NT2/D1 (cell line): ENCODE results near the gene PRPF6.

Experiments used
- DNase-seq: peaks from one replicate; pipeline ENCODE4 v3.0.0-alpha.2; 2011; ENCODE audit warnings: low read depth, low spot score
- H3K27me3 ChIP-seq: 2 replicates; pipeline ENCODE4 v1.6.0; 2011; ENCODE audit warnings: mild to moderate bottlenecking; ENCODE audit not compliant: insufficient read length, insufficient read depth
- H3K36me3 ChIP-seq: 2 replicates; pipeline ENCODE4 v1.6.1; 2011; ENCODE audit warnings: mild to moderate bottlenecking, low read length, mixed read lengths; ENCODE audit not compliant: insufficient read depth, insufficient read length
- H3K4me1 ChIP-seq: 2 replicates; pipeline ENCODE4 v1.5.1; 2011; ENCODE audit not compliant: insufficient read depth, insufficient read length
- H3K4me3 ChIP-seq: 2 replicates; pipeline ENCODE4 v1.5.1; 2011; ENCODE audit warnings: low read depth; ENCODE audit not compliant: insufficient read length
- H3K9ac ChIP-seq: 2 replicates; pipeline ENCODE4 v1.6.0; 2011; ENCODE audit warnings: low read depth; ENCODE audit not compliant: insufficient read length
- H3K9me3 ChIP-seq: 2 replicates; pipeline ENCODE4 v1.5.1; 2011; ENCODE audit warnings: mild to moderate bottlenecking, low read length; ENCODE audit not compliant: insufficient read depth
- SUZ12 ChIP-seq: IDR thresholded peaks from 2 replicates; pipeline ENCODE4 v1.6.1; 2011; ENCODE audit not compliant: insufficient read length, insufficient read depth; ENCODE audit errors: extremely low read depth
- YY1 ChIP-seq: IDR thresholded peaks from 2 replicates; pipeline ENCODE4 v1.6.1; 2011; ENCODE audit not compliant: insufficient read length, insufficient read depth
- ZNF274 ChIP-seq: IDR thresholded peaks from 2 replicates; pipeline ENCODE4 v1.6.1; 2011; ENCODE audit warnings: mild to moderate bottlenecking, low read depth, low read length

PRPF6 gene

DNA sequence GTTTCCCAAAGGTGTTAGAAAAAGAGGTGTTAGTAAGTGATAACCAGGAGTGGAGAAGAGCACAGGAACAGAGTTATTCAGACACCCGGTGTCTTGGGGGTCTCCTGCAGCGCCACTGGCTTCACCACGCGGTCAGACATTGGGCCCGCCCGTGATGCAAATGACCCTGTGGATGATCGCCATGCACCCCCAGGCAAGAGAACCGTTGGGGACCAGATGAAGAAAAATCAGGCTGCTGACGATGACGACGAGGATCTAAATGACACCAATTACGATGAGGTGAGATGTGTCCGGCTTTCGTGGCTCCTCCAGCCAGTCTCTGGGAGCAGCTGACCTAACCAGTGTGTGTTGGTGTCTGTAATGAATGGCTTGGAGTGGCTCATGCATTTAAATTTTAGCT, 2.0 kb downstream of the PRPF6 start:
- H3K36me3 ChIP-seq: peaks cover 52% of the 10 kb centered on the region

DNA sequence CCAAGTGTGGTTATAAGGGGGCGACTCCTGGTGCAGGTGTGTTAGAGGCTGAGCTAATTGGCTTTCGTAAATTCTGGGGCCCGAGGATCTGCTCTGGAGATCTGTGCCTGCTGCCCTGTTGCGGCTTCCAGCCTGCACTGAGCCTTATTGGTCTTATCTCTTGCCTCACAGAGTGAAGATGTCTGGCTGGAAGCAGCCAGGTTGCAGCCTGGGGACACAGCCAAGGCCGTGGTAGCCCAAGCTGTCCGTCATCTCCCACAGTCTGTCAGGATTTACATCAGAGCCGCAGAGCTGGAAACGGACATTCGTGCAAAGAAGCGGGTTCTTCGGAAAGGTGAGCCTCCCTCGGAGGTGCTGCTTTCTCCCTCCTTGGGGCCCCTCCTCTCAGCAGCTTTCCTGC, 20.0 kb downstream of the PRPF6 start:
- Histone ChIP-seq H3K4me3 (no peak overlapping the region), H3K9ac (no peak overlapping the region), H3K4me1 (peaks cover 11% of the 10 kb centered on the region), H3K9me3 (no peaks in the 10 kb centered on the region), H3K36me3 (peaks cover 83% of the 10 kb centered on the region), H3K27me3 (no peaks in the 10 kb centered on the region)
- no peak for TF ChIP-seq ZNF274
- no peak for TF ChIP-seq YY1
- no peak for DNase-seq

More for the DNA sequence above, 2.0 kb downstream of the PRPF6 start:
- no peak for DNase-seq
- Histone ChIP-seq H3K9me3 (no peaks in the 10 kb centered on the region), H3K4me1 (peaks cover 15% of the 10 kb centered on the region), H3K4me3 (no peak overlapping the region), H3K9ac (no peak overlapping the region), H3K27me3 (peaks cover 23% of the 10 kb centered on the region)
- TF ChIP-seq SUZ12: no peak
- TF ChIP-seq ZNF274: no peak
- no peak for TF ChIP-seq YY1

DNA sequence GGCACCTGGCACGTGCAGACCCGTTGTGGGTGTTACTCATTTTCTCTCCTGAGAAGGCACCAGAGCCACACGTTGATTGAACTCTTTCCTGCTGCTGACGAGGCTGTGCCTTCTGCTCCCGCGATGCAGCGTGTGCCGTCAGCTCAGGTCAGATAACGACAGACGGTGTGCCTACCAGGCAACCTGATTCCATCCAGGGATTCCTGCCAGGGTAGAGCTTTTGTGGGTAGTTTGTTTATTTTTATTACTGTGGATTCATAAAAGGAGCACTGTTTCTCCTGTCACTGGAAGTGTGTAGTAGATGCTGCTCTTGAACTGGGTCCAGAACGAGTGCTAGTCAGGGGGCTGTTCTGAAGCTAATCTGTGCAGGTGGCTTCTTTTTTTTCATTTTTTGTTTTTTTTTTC, 20.7 kb downstream of the PRPF6 start:
- peaks cover 11% of the 10 kb centered on the region for H3K4me1 ChIP-seq
- peaks cover 81% of the 10 kb centered on the region for H3K36me3 ChIP-seq
- H3K4me3 ChIP-seq: no peak overlapping the region
- H3K27me3 ChIP-seq: no peaks in the 10 kb centered on the region
- H3K9me3 ChIP-seq: no peaks in the 10 kb centered on the region
- TF ChIP-seq ZNF274 (no peak), SUZ12 (no peak), YY1 (no peak)
- no peak overlapping the region for H3K9ac ChIP-seq
- no peak for DNase-seq

DNA sequence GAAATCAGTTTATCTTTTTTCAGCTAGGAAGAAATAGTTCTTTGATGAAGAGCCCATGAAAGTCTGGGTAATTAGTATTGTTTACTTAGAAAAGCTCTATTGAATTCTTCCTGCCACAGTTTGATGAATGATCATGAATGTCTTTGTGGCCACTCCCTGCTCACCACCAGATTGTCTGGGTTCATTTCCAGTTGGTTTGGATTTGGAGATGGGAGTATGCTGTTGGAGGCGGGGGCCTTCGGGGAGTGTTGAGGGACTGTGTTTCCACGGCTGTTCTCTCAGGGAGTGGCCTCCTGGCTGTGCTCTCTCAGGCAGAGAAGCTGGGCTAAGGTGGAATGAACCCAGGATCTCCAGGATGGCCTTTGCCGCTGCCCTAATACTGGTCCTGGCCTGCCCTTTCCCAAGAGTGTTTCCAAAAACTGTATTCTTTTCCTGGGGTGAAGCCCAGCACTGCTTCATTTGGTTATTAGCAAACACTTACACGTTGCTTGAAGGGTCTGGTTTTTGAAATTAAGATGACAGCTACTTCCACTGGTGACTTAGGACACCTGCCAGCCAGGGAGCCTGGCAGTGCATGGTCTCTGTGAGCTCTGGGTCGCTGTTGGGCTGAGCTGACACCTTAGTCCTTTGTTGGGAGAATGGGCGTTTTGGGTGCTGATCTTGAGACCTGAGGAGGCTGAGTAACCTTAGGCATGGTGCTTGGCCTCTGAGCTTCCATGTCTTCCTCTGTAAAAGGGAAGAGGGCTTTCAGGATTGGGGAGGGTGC, 23.2 kb downstream of the PRPF6 start:
- no peak overlapping the region for H3K9ac ChIP-seq
- no peak for DNase-seq
- H3K36me3 ChIP-seq: peaks cover 84% of the 10 kb centered on the region
- peaks cover 12% of the 10 kb centered on the region for H3K4me1 ChIP-seq
- H3K9me3 ChIP-seq: peaks cover 18% of the 10 kb centered on the region
- H3K27me3 ChIP-seq: no peaks in the 10 kb centered on the region
- no peak for TF ChIP-seq SUZ12
- TF ChIP-seq YY1: no peak
- TF ChIP-seq ZNF274: no peak
- no peak overlapping the region for H3K4me3 ChIP-seq

DNA sequence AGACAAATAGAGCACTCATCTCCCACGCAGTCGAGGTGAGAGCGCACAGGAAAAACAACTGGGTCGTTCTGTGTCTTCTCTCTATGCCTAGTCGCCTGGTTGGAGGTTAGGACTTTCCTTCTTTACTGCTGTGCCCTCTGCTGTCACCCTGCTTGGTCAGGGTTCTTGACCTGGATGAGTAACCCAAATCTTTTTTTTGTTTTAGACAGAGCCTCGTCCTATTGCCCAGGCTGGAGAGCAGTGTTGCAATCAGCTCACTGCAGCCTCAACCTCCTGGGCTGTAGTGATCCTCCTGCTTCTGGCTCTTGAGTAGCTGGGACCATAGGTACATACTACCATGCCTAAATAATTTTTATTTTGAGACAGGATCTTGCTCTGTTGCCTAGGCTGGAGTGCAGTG, 24.5 kb downstream of the PRPF6 start:
- H3K27me3 ChIP-seq: no peaks in the 10 kb centered on the region
- H3K4me3 ChIP-seq: no peak overlapping the region
- TF ChIP-seq SUZ12 (no peak), YY1 (no peak), ZNF274 (no peak)
- no peak overlapping the region for H3K9ac ChIP-seq
- DNase-seq: no peak
- peaks cover 4% of the 10 kb centered on the region for H3K4me1 ChIP-seq
- H3K36me3 ChIP-seq: peaks cover 84% of the 10 kb centered on the region
- peaks cover 21% of the 10 kb centered on the region for H3K9me3 ChIP-seq

DNA sequence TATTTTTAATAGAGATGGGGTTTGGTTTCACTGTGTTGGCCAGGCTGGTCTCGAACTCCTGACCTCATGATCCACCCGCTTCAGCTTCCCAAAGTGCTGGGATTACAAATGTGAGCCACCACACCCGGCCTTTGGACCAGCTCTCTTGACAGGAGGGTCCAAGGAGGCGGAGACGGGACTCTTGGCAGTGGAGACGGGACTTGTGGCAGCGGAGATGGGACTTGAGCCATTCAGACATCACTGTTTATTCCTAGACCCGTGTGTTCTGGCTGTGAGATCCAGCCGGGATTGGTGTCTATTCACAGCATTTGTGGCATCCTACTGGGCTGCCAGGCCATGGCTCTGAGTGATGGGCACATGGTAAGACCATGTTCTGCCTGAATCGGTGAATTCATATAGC, 25.6 kb downstream of the PRPF6 start:
- DNase-seq: no peak
- TF ChIP-seq YY1 (no peak), SUZ12 (no peak), ZNF274 (no peak)
- Histone ChIP-seq H3K9me3 (peaks cover 21% of the 10 kb centered on the region), H3K4me3 (no peak overlapping the region), H3K9ac (no peak overlapping the region), H3K27me3 (no peaks in the 10 kb centered on the region), H3K36me3 (peaks cover 86% of the 10 kb centered on the region), H3K4me1 (peaks cover 4% of the 10 kb centered on the region)

DNA sequence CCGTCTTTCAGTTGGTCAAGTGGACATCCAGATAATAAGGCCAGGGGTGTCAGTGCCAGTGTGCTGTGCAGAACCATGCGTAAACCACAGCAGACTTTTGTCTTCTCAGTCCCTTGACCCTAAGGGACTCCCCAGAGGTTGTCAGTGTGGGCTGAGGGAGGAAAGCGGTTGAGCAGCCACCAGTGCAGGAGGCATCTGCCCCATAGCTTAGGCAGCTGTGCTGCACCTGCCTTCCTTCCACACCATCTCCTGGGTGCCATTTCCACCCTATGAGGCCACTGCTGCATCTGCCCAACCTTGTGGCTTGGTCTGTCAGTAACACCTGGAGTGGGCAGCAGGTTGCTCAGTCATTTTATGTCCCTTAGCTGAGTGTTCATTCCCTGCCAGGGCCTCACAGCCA, 26.0 kb downstream of the PRPF6 start:
- Histone ChIP-seq H3K9ac (peak overlapping the region; percentile 26), H3K4me1 (peaks cover 4% of the 10 kb centered on the region), H3K4me3 (no peak overlapping the region), H3K27me3 (no peaks in the 10 kb centered on the region), H3K9me3 (peaks cover 21% of the 10 kb centered on the region), H3K36me3 (peaks cover 85% of the 10 kb centered on the region)
- TF ChIP-seq ZNF274: no peak
- no peak for TF ChIP-seq SUZ12
- TF ChIP-seq YY1: no peak
- no peak for DNase-seq
